SU-DHL-6 (cell line): Measurements from ENCODE around the gene NMT2.

Experiments
- H2AFZ ChIP-seq: fragments of 200-600 bp; sonication (generic); 2 replicates; pipeline ENCODE4 v1.6.1; 2014; ENCODE audit warnings: low read depth, mild to moderate bottlenecking, moderate library complexity, mixed read lengths, antibody characterized with exemption, low read length; ENCODE audit not compliant: severe bottlenecking
- H3F3A ChIP-seq: fragments of 200-600 bp; shearing (Covaris generic); 2 replicates; pipeline ENCODE4 v1.6.0; 2016; ENCODE audit warnings: antibody characterized with exemption, mild to moderate bottlenecking; ENCODE audit not compliant: insufficient read depth
- H3K27ac ChIP-seq: fragments of 200-600 bp; sonication (generic); 2 replicates; pipeline ENCODE4 v1.5.1; 2016; ENCODE audit warnings: low read depth, mild to moderate bottlenecking, low read length, moderate library complexity, mixed read lengths
- H3K27me3 ChIP-seq: fragments of 200-600 bp; sonication (generic), shearing (Covaris generic); 2 replicates; pipeline ENCODE4 v1.6.0; 2014; ENCODE audit warnings: mild to moderate bottlenecking, low read length
- H3K36me3 ChIP-seq: fragments of 200-600 bp; sonication (generic); 2 replicates; pipeline ENCODE4 v1.6.1; 2014; ENCODE audit warnings: mild to moderate bottlenecking, low read length, mixed read lengths
- H3K4me2 ChIP-seq: fragments of 300-600, 200-600 bp; shearing (Covaris generic), sonication (generic); 2 replicates; pipeline ENCODE4 v1.6.0; 2014; ENCODE audit warnings: low read length, low read depth, mild to moderate bottlenecking; ENCODE audit not compliant: poor library complexity, severe bottlenecking
- H3K4me3 ChIP-seq: fragments of 200-600 bp; sonication (generic); 2 replicates; pipeline ENCODE4 v1.5.1; 2014; ENCODE audit warnings: antibody characterized with exemption, low read length, mild to moderate bottlenecking, mixed read lengths; ENCODE audit not compliant: insufficient read depth, poor library complexity, severe bottlenecking
- H3K79me2 ChIP-seq: fragments of 200-600 bp; sonication (generic); 2 replicates; pipeline ENCODE4 v1.6.1; 2014; ENCODE audit warnings: mild to moderate bottlenecking, low read length, moderate library complexity; ENCODE audit not compliant: insufficient read depth
- H3K9ac ChIP-seq: fragments of 200-600 bp; sonication (generic); 2 replicates; pipeline ENCODE4 v1.7.0; 2014; ENCODE audit warnings: mild to moderate bottlenecking, low read length
- H3K9me2 ChIP-seq: fragments of 200-600 bp; sonication (generic); replicated peaks from 2 replicates; pipeline ENCODE4 v1.6.1; 2014; ENCODE audit warnings: low read length; ENCODE audit not compliant: insufficient read depth
- H3K9me3 ChIP-seq: fragments of 200-600 bp; sonication (generic); 2 replicates; pipeline ENCODE4 v1.6.1; 2014; ENCODE audit warnings: low read length, mixed read lengths; ENCODE audit not compliant: insufficient read depth
- H4K20me1 ChIP-seq: fragments of 200-600 bp; sonication (generic); 2 replicates; pipeline ENCODE4 v1.6.1; 2014; ENCODE audit warnings: low read depth, mild to moderate bottlenecking, antibody characterized with exemption, low read length, moderate library complexity, mixed read lengths
- CTCF ChIP-seq: fragments of 200-600 bp; sonication (generic); IDR thresholded peaks from one replicate; pipeline ENCODE4 v1.5.1; 2017; ENCODE audit warnings: antibody characterized with exemption, mild to moderate bottlenecking, low read length, moderate library complexity; ENCODE audit not compliant: insufficient read depth, poor library complexity, severe bottlenecking
- EZH2phosphoT487 ChIP-seq: fragments of 200-600 bp; sonication (generic), shearing (Covaris generic); conservative IDR thresholded peaks from 2 replicates; pipeline ENCODE4 v1.6.1; 2018; ENCODE audit warnings: mild to moderate bottlenecking, antibody characterized with exemption, low read length, moderate library complexity, mixed read lengths

Gene NMT2

GRCh38 chr10:15140698-15141097 is 27.8 kb downstream of the NMT2 start:
- no peaks in the 10 kb centered on the region for H3K36me3 ChIP-seq
- no peak overlapping the region for H3K27ac ChIP-seq
- H3K9ac ChIP-seq = no peak overlapping the region
- H3K27me3 ChIP-seq = no peaks in the 10 kb centered on the region
- TF ChIP-seq CTCF (no peak), EZH2phosphoT487 (no peak)
- no peaks in the 10 kb centered on the region for H3F3A ChIP-seq
- H3K9me3 ChIP-seq = no peaks in the 10 kb centered on the region
- no peak overlapping the region for H2AFZ ChIP-seq
- H4K20me1 ChIP-seq = no peaks in the 10 kb centered on the region
- no peak overlapping the region for H3K4me2 ChIP-seq
- no peaks in the 10 kb centered on the region for H3K9me2 ChIP-seq
- H3K4me3 ChIP-seq = no peak overlapping the region
- no peaks in the 10 kb centered on the region for H3K79me2 ChIP-seq

DNA sequence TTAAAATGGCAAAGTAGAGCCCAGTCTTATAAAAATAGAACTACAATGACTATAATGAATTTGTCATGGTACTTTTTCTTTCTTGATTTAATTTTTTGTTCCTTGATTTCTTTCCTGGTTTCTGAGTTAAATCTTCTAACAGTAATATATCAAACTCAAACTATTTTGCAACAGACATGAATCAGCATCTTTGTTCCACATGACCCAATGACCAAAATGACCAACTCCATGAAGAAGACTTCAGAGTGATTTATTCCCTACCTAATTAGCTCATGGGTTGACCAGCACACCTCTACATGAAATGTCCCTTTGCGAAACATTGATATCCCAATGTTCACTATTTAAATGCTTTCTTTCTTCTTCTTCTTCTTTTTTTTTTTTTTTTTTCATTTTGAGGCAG is 30.9 kb downstream of the NMT2 start:
- no peaks in the 10 kb centered on the region for H3K79me2 ChIP-seq
- H3K4me2 ChIP-seq = no peak overlapping the region
- TF ChIP-seq CTCF (no peak), EZH2phosphoT487 (no peak)
- no peak overlapping the region for H3K4me3 ChIP-seq
- no peak overlapping the region for H3K9ac ChIP-seq
- no peaks in the 10 kb centered on the region for H3K9me3 ChIP-seq
- H3K27me3 ChIP-seq = no peaks in the 10 kb centered on the region
- no peaks in the 10 kb centered on the region for H3F3A ChIP-seq
- H3K36me3 ChIP-seq = no peaks in the 10 kb centered on the region
- H4K20me1 ChIP-seq = no peaks in the 10 kb centered on the region
- no peaks in the 10 kb centered on the region for H3K9me2 ChIP-seq
- no peak overlapping the region for H3K27ac ChIP-seq
- H2AFZ ChIP-seq = no peak overlapping the region

GRCh38 chr10:15137036-15137359 is 31.5 kb downstream of the NMT2 start:
- Histone ChIP-seq H3K9ac (no peak overlapping the region), H3F3A (no peaks in the 10 kb centered on the region), H3K27me3 (no peaks in the 10 kb centered on the region), H4K20me1 (no peaks in the 10 kb centered on the region), H3K36me3 (no peaks in the 10 kb centered on the region), H3K27ac (no peak overlapping the region), H3K4me3 (no peak overlapping the region), H3K9me2 (no peaks in the 10 kb centered on the region), H3K9me3 (no peaks in the 10 kb centered on the region), H3K79me2 (no peaks in the 10 kb centered on the region), H2AFZ (no peak overlapping the region), H3K4me2 (no peak overlapping the region)
- no peak for TF ChIP-seq EZH2phosphoT487

- H3K27ac ChIP-seq = no peak overlapping the region
- no peaks in the 10 kb centered on the region for H3K9me3 ChIP-seq
- H3K9me2 ChIP-seq = no peaks in the 10 kb centered on the region
- H4K20me1 ChIP-seq = no peaks in the 10 kb centered on the region
- no peak for TF ChIP-seq CTCF
- TF ChIP-seq EZH2phosphoT487 = no peak
- H3K9ac ChIP-seq = no peak overlapping the region
- H3K27me3 ChIP-seq = no peaks in the 10 kb centered on the region
- no peak overlapping the region for H2AFZ ChIP-seq
- no peaks in the 10 kb centered on the region for H3K79me2 ChIP-seq
- no peaks in the 10 kb centered on the region for H3F3A ChIP-seq
- no peak overlapping the region for H3K4me3 ChIP-seq
- no peak overlapping the region for H3K4me2 ChIP-seq
- no peaks in the 10 kb centered on the region for H3K36me3 ChIP-seq
These were observed 32.1 kb downstream of the NMT2 start for GRCh38 chr10:15136129-15137035.
